Activated naive CD8-positive, alpha-beta T cell treated with anti-CD3 and anti-CD28 coated beads, Interleukin-2, amount 50 U/mL, for 16 hours (primary cell): Measurements from ENCODE around the gene TTC9.

ENCODE experiments used
- DNase-seq: peaks from one replicate; pipeline ENCODE4 v3.0.0-alpha.2; 2020; ENCODE audit warnings: low read depth, low spot score

TTC9 gene

GRCh38 chr14:70714055-70714550, 72.4 kb downstream of the TTC9 start:
- DNase-seq, result peak; percentile 7

GRCh38 chr14:70716483-70716882, 74.8 kb downstream of the TTC9 start:
- DNase-seq, result no peak

GRCh38 chr14:70716958-70717357, 75.2 kb downstream of the TTC9 start:
- DNase-seq, result no peak

- no peak for DNase-seq
These were observed 76.8 kb downstream of the TTC9 start for GRCh38 chr14:70718383-70719118.

GRCh38 chr14:70721542-70721941, 79.8 kb downstream of the TTC9 start:
- DNase-seq, result no peak

- DNase-seq, result no peak
These were observed 80.7 kb downstream of the TTC9 start for GRCh38 chr14:70722418-70722817.

- DNase-seq, result no peak
These were observed 81.6 kb downstream of the TTC9 start for GRCh38 chr14:70723276-70723675.

- no peak for DNase-seq
These were observed 82.4 kb downstream of the TTC9 start for GRCh38 chr14:70724110-70724509.

- no peak for DNase-seq
These were observed 83.2 kb downstream of the TTC9 start for GRCh38 chr14:70724944-70725343.
